Renal cortex interstitium (tissue), 11 donors: Measurements from ENCODE around the gene DNM1. TPM values are rescaled to one million over a fixed set of nuclear protein-coding genes. Genes with fewer than 3 reads are reported as not detected.

Source experiments
- DNase-seq, 11 donors: peaks; one replicate each; pipeline ENCODE4 v3.0.0-alpha.2; 2013; ENCODE audit warnings: low read depth in 9 of 11, low spot score in 4 of 11; ENCODE audit errors: extremely low read depth in 1 of 11
- polyA plus RNA-seq, 3 donors: library from polyadenylated mRNA; unstranded; fragments of 120-200 nt; gene quantifications; one replicate each; pipeline ENCODE4 v1.2.1, GENCODE V29; 2013; ENCODE audit not compliant: insufficient read length in 3 of 3

Gene DNM1
- polyA plus RNA-seq, 3 donors, result 106 to 279 (median 123) TPM

DNA sequence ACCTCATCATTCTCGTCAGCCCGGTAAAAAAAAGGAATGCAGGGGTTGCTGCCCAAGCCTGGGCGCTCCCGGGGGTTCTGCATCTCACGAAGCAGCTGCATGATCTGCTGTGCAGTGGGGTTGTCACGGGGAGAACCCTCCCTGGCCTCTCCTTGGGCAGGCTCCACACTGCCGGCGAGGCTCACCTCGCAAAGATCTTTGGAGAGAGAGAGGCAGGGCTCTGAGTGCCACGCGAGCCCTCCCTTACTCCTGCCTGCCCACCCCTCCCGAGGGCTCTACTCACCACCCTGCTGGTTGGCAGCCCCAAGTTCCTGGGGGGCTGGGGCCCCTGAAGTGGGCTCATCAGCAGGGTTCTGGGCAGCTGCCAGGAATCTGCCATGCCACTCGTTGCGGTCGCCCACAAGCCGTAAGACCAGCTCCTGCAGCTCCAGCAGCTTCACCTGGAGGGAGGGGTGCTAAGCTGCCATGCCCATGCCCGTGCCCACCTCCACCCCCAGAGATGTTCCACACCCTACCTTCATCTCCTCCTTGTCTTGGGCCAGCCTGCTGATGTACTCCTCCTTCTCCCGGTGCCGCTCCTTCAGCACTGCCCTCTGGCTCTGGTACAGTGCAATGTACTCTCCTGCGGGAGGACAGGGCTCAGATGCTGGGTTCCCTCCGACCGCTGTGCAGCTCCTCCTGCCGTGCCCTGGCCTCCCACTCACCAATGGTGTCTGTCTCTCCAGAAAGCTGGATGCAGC, 54.1 kb downstream of the DNM1 start:
- DNase-seq, result no peak

- DNase-seq, result no peak
Measured at GRCh38 chr9:128257907-128258306, 54.7 kb downstream of the DNM1 start.

- DNase-seq, result no peak
Measured at GRCh38 chr9:128258326-128258725, 55.1 kb downstream of the DNM1 start.

DNA sequence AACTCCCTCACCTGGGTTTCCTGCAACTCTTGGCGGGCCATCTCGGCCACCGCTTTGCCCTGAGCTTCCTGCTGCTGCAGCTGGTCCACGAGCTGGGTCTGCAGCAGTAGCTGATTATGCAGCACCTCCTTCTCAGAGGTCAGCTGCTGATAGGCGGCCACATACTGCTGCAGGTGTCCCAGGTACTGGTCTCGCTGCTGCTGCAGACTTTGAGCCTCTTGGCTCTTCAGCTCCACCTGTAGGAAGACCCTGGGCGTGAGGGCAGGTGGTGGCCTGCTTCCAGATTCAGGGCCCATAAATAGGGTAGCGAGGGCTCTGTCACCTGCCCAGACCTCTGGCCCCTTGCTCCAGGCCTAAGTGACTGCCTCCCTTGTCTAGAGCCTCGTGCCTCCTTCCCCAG, 56.0 kb downstream of the DNM1 start:
- DNase-seq, result no peak

GRCh38 chr9:128260340-128260739, 57.2 kb downstream of the DNM1 start:
- no peak for DNase-seq

GRCh38 chr9:128262687-128263086, 59.5 kb downstream of the DNM1 start:
- DNase-seq, result no peak

- DNase-seq, result no peak
Measured at GRCh38 chr9:128265348-128265847, 62.2 kb downstream of the DNM1 start.

- no peak for DNase-seq
Measured at GRCh38 chr9:128266868-128267590, 63.9 kb downstream of the DNM1 start.

DNA sequence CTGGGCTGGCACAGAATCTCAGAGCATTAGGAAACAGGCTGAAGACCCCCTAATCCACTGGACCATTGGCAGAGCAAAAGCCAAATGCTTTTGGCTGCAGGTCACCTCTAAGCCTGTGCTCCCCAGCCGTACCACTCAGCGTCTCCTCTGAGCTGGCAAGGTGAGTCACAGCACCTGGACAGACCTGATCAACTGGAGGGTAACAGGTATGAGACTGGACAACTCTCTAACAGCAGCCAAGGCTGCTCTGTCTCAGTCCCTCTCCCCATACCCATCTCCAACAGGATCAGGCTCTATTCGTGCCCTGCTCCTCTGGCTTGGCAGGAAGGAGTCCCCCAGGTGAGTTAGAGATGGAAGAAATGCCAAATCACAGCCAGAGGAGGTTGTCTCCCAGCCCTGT, 67.9 kb downstream of the DNM1 start:
- DNase-seq, result no peak

- no peak for DNase-seq
Measured at GRCh38 chr9:128271512-128271911, 68.3 kb downstream of the DNM1 start.

DNA sequence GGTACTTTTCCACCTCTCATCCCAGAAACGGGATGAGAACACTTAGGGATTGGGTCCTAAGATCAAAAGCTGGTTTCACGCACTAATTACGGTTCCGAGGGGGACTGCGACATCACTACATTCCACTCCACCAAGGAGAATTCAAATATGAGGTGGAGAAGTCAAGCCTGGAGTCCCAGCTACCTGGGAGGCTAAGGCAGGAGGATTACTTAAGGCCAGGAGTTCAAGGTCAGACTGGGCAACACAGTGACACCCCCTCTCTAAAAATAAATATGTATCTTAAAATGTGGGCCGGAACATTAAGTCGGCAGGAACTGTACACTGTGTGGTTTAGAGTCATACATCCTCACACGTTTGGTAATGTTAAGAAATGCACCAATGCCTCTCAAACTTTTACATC, 71.1 kb downstream of the DNM1 start:
- DNase-seq, result no peak

DNA sequence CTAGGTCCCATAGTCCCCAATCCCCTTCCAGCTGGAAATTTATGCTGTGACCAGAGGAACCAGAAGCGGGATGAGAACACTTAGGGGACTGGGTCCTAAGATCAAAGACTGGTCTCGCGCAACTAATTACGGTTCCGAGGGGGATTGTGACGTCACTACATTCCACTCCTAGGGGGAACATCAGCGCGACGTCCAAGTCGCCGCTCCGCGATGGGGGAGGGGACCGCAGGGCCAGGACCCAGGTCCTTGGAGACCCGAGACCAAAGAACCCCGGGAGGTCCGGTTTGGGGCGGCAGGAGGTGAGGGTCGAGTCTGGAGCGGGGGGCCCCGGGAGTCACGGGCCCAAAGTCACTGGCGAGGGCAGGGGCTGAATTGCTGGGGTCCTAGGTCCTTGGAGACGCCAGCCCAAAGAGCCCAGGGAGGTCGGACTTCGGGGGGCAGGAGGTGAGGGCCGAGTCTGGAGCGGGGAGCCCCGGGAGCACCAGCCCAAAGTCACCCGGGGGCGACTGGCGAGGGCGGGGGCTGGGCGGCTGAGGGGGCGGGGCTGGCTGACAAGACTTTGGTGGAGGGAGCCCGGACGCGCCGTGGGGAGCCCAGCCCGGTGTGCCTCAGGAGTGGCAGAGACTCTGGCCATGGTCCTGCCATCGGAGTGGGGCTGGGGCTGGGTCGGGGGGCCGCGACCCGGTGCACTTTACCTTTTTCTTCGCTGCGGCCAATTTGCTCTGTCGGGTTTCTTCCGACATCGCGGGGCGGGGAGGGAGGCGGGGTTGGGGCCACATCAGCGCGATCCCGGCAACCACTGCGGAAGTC, 72.2 kb downstream of the DNM1 start, which contains the start of gene GOLGA2:
Gene GOLGA2 (minus strand): TSS at position 810 of the 810 bp plus-strand sequence. CDS start 31 bp downstream, at position 779.
- DNase-seq, result peak in 8 of 11 donors; percentile 36 to 67 (median 50)

DNA sequence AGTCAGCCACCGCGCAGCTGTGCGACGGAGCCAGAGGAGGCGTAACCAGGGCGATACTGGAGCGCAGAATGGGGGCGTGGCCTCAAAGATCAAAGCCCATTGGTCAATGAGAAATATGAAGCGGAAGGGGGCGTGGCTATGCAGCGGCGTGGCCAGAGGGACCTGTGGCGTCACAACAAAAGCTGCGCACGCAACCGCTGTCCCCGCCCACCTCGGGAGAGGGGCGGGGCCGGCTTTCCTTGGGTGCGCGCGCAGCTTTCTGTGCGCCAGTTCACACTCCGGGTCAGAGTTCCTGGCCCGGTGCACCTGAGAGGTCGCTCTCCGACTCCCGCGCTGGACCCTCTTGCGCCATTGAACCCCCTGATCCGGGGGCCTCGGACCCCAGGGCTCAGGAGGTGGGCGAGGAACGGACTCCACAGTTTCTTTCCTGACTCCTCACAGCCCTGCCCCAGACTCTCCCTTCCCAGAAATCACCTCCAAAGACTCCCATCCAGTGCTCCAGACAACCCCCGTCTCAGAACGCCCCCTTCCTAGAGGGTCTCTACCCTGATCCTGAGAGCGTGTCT, 72.9 kb downstream of the DNM1 start, which contains the start of gene SWI5:
Gene SWI5 (plus strand): TSS at position 269 of the 566 bp plus-strand sequence.
- peak; percentile 98 to 100 (median 99) for DNase-seq

DNA sequence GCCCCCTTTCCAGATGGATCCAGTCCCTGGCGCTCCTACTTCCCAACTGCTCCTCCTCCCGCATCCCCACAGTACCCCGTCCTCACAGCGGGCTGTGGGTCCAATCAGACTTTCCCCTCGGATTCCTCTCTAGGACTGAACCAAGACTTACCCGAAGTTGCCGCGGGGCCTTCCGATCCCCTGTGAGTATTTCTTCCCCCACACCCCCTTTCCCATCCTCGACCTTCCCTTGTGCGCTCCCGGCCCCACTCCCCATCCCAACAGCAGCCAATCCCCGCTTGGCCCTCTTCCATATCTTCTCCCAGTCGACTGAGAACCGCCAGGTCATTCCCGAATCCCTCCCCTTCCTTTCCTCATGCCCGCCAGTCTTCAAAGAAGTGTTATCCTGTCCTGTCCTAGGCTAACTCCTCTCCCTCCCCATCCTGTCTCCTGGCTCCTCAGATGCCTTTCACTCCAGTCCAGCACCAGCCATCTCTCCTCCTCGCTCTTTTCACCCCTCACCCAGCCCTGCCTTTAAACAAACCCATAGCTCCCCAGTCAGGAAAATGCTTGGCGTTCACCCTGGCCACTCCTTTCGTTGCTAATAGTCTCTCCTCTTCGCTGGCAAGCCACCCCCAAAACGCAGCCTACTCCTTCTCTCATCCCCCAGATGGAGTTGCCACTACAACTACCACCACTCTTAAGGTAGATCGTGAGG, 73.5 kb downstream of the DNM1 start:
- DNase-seq, result peak in 4 of 11 donors; percentile 15 to 40 (median 28)

DNA sequence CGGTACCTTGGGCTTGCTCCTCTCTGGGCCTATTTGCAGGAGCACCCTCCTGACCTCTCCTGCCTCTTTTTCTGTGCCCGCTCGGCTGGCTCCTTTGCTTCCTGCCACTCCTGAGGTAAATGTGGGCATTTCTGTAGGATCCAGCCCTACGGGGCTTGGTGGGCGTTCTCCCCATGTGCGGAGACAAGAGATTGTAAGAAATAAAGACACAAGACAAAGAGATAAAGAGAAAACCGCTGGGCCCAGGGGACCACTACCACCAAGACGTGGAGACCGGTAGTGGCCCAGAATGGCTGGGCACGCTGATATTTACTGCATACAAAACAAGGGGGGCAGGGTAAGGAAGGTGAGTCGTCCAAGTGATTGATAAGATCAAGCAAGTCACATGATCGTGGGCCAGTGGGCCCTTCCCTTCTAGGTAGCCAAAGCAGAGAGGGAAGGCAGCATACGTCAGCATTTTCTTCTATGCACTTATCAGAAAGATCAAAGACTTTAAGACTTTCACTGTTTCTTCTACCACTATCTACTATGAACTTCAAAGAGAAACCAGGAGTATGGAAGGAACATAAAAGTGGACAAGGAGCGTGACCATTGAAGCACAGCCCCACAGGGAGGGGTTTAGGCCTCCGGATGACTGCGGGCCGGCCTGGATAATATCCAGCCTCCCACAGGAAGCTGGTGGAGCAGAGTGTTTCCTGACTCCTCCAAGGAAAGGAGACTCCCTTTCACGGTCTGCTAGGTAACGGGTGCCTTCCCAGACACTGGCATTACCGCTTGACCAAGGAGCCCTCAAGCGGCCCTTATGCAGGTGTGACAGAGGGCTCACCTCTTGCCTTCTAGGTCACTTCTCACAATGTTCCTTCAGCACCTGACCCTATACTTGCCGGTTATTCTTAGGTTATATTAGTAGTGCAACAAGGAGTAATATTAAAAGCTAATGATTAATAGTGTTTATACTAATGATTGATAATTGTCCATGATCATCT, 76.2 kb downstream of the DNM1 start:
- peak in 2 of 11 donors; percentile 18 to 21 for DNase-seq

- no peak for DNase-seq
Measured at GRCh38 chr9:128280084-128280622, 77.0 kb downstream of the DNM1 start.

GRCh38 chr9:128282500-128282899, 79.3 kb downstream of the DNM1 start:
- no peak for DNase-seq
